D721Med (cell line): ENCODE results near the gene RDX.
"Not testable (repeated sequence)": the region's sequence is repeated elsewhere in the genome, so short reads cannot be mapped to it uniquely, and the experiment has no call there.

Source experiments
- DNase-seq: peaks from one replicate; pipeline ENCODE4 v3.0.0; 2011; ENCODE audit warnings: low spot score; ENCODE audit not compliant: insufficient read length
- FAIRE-seq: peaks from 2 replicates; lab custom pipeline; 2011; peaks lifted over from hg19 to GRCh38; lab: Jason Lieb, UNC
- CTCF ChIP-seq: IDR thresholded peaks from 2 replicates; pipeline ENCODE4 v1.5.1; 2012; ENCODE audit warnings: mild to moderate bottlenecking, control low read depth; ENCODE audit not compliant: insufficient read depth; ENCODE audit errors: missing control alignments

RDX gene

DNA sequence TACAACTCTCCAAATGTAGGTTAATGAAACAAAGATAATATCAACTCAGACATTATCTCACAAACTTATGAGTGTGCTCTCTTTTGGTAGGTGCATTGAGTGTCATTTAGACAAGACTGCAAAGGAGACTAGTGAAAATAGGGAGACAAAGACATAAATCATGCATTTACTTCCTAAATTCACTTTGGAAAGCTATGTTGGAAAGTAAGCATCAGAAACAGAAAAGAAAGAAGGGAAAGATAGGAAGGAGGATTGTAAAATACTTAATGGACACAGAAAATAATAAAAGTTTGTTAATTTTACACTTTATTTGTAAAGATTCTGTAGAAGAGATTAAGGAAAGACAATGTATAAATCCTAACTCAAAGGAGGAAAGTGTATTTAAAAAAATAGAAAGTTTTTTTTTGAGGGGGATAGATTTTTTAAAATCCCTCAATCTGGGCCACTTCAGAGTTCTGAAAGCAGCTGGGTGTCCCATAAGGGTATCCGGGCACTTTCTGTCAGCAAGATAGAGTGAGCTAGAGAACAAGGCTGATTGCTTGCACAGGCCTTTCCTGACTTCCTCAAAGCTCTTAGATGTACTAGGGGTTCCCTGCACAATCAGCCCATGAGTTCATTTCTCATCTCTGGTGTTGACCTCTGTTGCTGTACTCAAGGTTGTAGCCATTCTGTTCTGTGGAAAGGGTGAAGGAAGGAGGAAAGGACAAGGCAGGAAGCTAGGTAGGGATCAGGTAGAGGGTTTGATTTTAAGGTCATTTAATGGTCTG, 22.4 kb upstream of the RDX start:
- no peak for TF ChIP-seq CTCF
- DNase-seq (no peak), FAIRE-seq (no peak)

GRCh38 chr11:110317516-110317932, 21.1 kb upstream of the RDX start:
- FAIRE-seq (no peak), DNase-seq (no peak)
- TF ChIP-seq CTCF: no peak

DNA sequence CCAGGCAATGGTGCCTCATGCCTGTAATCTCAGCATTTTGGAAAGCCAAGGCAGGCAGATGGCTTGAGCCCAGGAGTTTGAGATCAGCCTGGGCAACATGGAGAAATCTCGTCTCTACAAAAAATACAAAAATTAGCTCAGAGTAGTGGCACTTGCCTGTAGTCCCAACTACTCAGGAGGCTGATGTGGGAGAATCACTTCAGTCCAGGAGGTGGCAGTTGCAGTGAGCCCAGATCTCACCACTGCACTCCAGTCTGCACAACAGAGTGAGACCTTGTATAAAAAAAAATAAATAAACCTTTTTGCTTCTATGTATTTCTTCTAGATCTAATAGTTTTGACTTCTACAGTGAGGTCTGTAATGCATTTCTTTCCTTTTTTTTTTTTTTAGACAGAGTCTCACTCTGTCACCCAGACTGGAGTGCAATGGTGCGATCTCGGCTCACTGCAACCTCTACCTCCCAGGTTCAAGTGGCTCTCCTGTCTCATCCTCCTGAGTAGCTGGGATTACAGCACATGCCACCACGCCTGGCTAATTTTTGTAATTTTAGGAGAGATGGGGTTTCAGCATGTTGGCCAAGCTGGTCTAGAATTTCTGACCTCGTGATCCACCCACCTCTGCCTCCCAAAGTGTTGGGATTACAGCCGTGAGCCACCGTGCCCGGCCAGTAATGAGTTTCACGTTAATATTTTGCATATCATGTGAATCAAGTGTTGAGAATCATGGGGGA, 18.1 kb upstream of the RDX start:
- DNase-seq (no peak), FAIRE-seq (no peak)
- TF ChIP-seq CTCF: no peak

- no peak for TF ChIP-seq CTCF
- DNase-seq: no peak
- FAIRE-seq: no peak
Observed at GRCh38 chr11:110312670-110313069, 16.3 kb upstream of the RDX start.

- no peak for FAIRE-seq
- no peak for TF ChIP-seq CTCF
- no peak for DNase-seq
Observed at GRCh38 chr11:110311783-110312579, 15.6 kb upstream of the RDX start.

DNA sequence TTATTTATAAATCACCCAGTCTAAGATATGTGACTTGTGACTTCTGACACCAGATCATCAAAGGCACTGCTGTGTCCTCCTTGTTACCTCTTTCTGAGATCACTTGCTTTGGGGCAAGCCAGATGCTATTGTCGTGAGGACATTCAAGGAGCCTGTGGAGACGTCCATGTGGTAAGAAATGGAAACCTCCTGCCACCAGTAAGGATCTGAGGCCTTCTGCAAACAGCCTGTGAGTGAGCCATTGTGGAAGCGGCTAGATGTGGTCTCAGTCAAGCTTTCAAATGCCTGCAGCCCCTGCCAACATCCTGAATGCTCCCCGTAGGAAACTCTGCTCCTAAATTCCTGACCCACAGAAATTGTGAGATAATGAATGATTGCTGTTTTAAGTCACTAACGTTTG, 11.7 kb upstream of the RDX start:
- no peak for FAIRE-seq
- no peak for TF ChIP-seq CTCF
- no peak for DNase-seq

DNA sequence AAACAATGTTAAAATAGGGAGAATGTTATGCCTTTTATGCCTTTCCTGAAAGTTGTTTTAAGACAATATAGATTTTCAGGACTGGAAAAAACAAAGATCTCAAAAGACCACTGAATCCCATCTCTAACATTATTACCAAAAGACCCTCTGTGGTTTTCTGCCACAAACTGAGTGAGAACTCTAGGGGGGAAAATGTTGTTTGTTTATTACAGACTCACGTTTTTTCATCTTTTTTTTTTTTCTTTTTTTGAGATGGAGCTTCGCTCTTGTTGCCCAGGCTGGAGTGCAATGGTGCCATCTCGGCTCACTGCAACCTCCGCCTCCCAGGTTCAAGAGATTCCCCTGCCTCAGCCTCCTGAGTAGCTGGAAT, 9.6 kb upstream of the RDX start:
- DNase-seq, FAIRE-seq: not testable (repeated sequence)
